Esophagus squamous epithelium (tissue), 5 donors: Measurements from ENCODE around the gene DST. TPM values are rescaled to one million over a fixed set of nuclear protein-coding genes. Genes with fewer than 3 reads are reported as not detected.

Experiments used
- DNase-seq: peaks from one replicate; lab custom pipeline; 2025; lab: John Stamatoyannopoulos, UW
- H3K27ac ChIP-seq, 4 donors: fragments of 200-600 bp; sonication (generic); one replicate each; pipeline ENCODE4 v1.5.1; 2016 to 2019; ENCODE audit warnings: mild to moderate bottlenecking in 1 of 4
- H3K27me3 ChIP-seq, 4 donors: fragments of 200-600 bp; sonication (generic); 1 replicate in 3 of 4; 2 replicates in 1 of 4; pipeline versions ENCODE4 v1.5.1 to v1.6.0; 2017 to 2021; ENCODE audit warnings: antibody characterized with exemption in 1 of 4
- H3K36me3 ChIP-seq, 3 donors: fragments of 200-600 bp; sonication (generic); one replicate each; pipeline ENCODE4 v1.5.1; 2016 to 2019
- H3K4me1 ChIP-seq, 3 donors: fragments of 200-600 bp; sonication (generic); one replicate each; pipeline ENCODE4 v1.5.1; 2017 to 2019
- H3K4me3 ChIP-seq, 4 donors: fragments of 200-600 bp; sonication (generic); 1 replicate in 3 of 4; 2 replicates in 1 of 4; pipeline ENCODE4 v1.5.1; 2016 to 2019; ENCODE audit warnings: mild to moderate bottlenecking in 2 of 4, moderate library complexity in 1 of 4
- H3K9me3 ChIP-seq, 3 donors: fragments of 200-600 bp; sonication (generic); one replicate each; pipeline ENCODE4 v1.5.1; 2016 to 2019
- POLR2A ChIP-seq, 4 donors: fragments of 450-650 bp; IDR thresholded peaks; one replicate each; pipeline ENCODE4 v1.6.1; 2017; ENCODE audit warnings: antibody characterized with exemption in 4 of 4, mild to moderate bottlenecking in 4 of 4, moderate library complexity in 3 of 4
- WGBS, 2 donors: methylation state at CpG; one replicate each; pipeline ENCODE4 v1.1.5; 2018; 5-methylcytosine and 5-hydroxymethylcytosine counted together
- intact Hi-C: fragments of 100-400 bp; cut with DNase I; formaldehyde crosslinking; loops from one replicate; pipeline ENCODE4 v1.15.0; 2022
- total RNA-seq, 4 donors: library from RNA; depleted of rRNA; stranded (reverse); fragments of >200 nt; gene quantifications; one replicate each; pipeline ENCODE4 v1.1.0, GENCODE V29; 2016
- TF ChIP-seq, protein P1 (sequence below), 6 experiments: fragments of 450-650 bp in 4 of 6; fragments of 200-600 bp in 2 of 6; sonication (generic) in 2 of 6; IDR thresholded peaks; one replicate each; pipeline ENCODE4 v1.5.1; 2016 to 2019; ENCODE audit warnings: antibody characterized with exemption in 6 of 6, mild to moderate bottlenecking in 4 of 6, moderate library complexity in 4 of 6
- donor health status: DM: yes; HTN: yes; CAD: no.

DST gene
- total RNA-seq, 4 donors from 2014 or later, result 134 to 468 (median 175) TPM

DNA sequence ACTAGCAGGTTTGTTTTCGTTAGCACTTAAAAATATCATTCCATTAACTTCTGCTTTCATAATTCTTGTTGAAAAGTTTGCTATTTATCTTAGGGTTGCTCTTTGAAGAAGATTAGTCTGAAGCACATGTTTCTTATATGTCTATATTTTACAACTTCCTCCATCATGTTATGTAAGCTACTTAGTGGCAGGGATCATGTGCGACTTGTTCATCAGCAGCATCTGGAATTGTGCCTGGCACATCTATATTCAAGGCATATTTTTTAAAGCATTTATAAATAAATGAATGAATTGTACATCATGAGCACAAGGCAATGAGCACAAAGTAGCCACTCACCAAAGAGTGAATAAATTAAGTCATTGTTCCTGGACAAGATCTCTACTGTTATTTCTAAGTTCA, 208.1 kb downstream of the DST start:
- Histone ChIP-seq H3K4me1 (peaks cover 0 to 8% (median 0%) of the 10 kb centered on the region in 3 donors), H3K27ac (no peak overlapping the region), H3K4me3 (no peak overlapping the region), H3K9me3 (peaks cover 0 to 8% (median 0%) of the 10 kb centered on the region in 3 donors), H3K27me3 (no peaks in the 10 kb centered on the region), H3K36me3 (no peaks in the 10 kb centered on the region)
- intact Hi-C loops, result loop anchor here (10.0 kb wide), 1 partner anchor 50 kb away; no protein-coding TSS in a partner anchor
- 85 to 86% methylated on average over 2 of the region's 2 CpGs for WGBS, 2 donors
- no peak for DNase-seq
- TF ChIP-seq, protein P1, sequence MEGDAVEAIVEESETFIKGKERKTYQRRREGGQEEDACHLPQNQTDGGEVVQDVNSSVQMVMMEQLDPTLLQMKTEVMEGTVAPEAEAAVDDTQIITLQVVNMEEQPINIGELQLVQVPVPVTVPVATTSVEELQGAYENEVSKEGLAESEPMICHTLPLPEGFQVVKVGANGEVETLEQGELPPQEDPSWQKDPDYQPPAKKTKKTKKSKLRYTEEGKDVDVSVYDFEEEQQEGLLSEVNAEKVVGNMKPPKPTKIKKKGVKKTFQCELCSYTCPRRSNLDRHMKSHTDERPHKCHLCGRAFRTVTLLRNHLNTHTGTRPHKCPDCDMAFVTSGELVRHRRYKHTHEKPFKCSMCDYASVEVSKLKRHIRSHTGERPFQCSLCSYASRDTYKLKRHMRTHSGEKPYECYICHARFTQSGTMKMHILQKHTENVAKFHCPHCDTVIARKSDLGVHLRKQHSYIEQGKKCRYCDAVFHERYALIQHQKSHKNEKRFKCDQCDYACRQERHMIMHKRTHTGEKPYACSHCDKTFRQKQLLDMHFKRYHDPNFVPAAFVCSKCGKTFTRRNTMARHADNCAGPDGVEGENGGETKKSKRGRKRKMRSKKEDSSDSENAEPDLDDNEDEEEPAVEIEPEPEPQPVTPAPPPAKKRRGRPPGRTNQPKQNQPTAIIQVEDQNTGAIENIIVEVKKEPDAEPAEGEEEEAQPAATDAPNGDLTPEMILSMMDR (IDR thresholded peaks at IDR 0.05), result no peak
- TF ChIP-seq POLR2A (IDR thresholded peaks at IDR 0.05), result no peak

DNA sequence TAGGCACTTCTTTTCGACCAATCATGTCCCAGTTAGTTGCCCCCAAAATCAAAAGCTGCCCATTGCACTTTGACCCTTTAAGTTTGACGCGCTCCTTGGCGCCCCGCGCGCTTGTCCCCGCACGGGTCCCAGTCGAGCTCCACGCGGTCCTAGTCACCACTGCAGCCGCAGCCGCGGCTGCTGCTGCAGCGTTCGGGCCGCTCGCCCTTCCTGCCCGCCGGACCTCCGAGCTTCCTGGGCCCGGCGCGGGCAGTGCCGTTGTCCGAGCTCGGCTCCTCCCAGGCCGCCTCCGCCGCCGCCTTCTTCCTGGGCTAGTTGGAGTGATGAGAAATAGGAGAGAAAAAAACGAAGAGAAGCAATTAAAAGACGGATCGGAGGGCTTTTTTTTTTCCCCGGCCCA, 209.6 kb downstream of the DST start:
- Histone ChIP-seq H3K9me3 (peaks cover 0 to 8% (median 0%) of the 10 kb centered on the region in 3 donors), H3K27me3 (no peaks in the 10 kb centered on the region), H3K4me1 (peaks cover 0 to 6% (median 0%) of the 10 kb centered on the region in 3 donors), H3K4me3 (no peak overlapping the region), H3K36me3 (no peaks in the 10 kb centered on the region), H3K27ac (no peak overlapping the region)
- 87 to 88% methylated on average over 13 to 18 of the region's 36 CpGs for WGBS, 2 donors
- intact Hi-C loops, result loop anchor here (10.0 kb wide), 1 partner anchor 48 kb away; no protein-coding TSS in a partner anchor
- TF ChIP-seq, protein P1 (IDR thresholded peaks at IDR 0.05), result no peak
- TF ChIP-seq POLR2A (IDR thresholded peaks at IDR 0.05), result no peak
- no peak for DNase-seq

DNA sequence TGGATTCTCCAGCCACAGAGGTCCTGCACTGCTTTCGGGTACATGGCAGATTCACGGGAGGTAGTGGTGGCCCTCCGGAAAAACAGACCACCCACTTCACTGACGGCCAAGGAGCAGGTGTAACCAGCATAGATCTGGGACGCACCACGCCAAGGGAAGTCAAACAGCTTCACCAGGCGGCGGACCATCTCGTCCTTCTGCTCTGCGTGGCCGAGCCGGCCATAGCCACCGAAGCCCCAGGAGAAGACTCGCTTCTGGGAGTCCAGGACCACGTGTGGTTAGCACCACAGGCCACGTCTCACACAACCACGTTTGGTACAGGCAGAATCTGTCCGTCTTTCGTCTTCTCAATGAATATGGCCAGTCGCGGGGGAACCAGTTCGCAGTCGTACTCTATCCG, 210.5 kb downstream of the DST start:
- no peak for DNase-seq
- Histone ChIP-seq H3K27me3 (no peaks in the 10 kb centered on the region), H3K4me3 (no peak overlapping the region), H3K27ac (no peak overlapping the region), H3K9me3 (peaks cover 0 to 8% (median 0%) of the 10 kb centered on the region in 3 donors), H3K4me1 (no peaks in the 10 kb centered on the region), H3K36me3 (no peaks in the 10 kb centered on the region)
- TF ChIP-seq POLR2A (IDR thresholded peaks at IDR 0.05), result no peak
- TF ChIP-seq, protein P1 (IDR thresholded peaks at IDR 0.05), result no peak
- intact Hi-C loops, result loop anchor here (10.0 kb wide), 1 partner anchor 47 kb away; no protein-coding TSS in a partner anchor
- 93 to 97% methylated on average over 11 to 17 of the region's 24 CpGs for WGBS, 2 donors

DNA sequence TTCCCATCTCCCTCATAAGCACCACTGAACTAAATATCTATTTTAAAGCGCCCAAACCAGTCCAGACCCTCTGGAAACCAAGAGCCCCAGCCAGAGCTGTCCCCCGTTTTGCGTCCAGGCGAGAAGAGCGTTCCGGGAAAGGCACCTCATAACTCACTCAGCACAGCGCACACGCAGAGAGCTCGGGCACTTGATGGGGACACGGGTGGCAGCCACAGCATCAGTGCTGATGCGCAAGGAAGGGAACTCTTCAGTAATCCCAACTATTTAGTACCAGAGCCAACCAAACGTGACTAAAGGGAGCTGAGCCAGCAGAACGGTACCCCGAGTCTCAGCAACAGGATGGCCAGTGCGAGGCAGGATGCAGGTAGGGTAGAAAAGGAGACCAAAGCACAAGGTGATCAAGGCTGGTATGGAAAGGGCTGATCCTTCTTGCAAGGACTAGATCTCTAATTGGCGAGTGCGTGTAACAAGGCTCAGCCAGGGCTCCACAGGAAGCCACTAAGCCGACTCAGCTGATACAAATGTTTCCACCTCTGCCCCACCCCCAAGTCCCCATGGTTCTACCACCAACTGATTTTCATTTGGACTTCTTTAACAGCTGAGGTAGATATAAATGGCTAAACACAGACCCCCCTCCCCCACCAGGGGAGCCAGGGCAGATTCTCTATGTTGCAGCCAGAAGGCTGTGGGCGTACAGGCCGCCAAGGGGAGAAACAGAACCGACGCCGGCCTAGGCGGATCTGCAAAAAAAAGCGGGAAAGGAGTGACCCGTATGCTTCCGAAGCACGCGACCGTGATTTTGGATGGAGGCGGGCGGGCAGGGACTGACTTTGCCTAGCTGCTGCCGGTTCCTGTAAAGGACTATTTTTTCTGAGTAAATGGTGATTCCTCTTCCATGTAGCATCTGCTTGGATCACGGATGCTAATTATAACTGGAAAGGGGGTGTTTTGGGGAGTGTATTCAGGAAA, 211.8 kb downstream of the DST start:
- Histone ChIP-seq H3K9me3 (peaks cover 0 to 8% (median 0%) of the 10 kb centered on the region in 3 donors), H3K36me3 (no peaks in the 10 kb centered on the region), H3K4me1 (no peaks in the 10 kb centered on the region), H3K27me3 (no peaks in the 10 kb centered on the region), H3K27ac (no peak overlapping the region), H3K4me3 (no peak overlapping the region)
- WGBS, 2 donors, result 87 to 91% methylated on average over 28 to 30 of the region's 34 CpGs
- TF ChIP-seq, protein P1 (IDR thresholded peaks at IDR 0.05), result no peak
- no peak for TF ChIP-seq POLR2A (IDR thresholded peaks at IDR 0.05)
- intact Hi-C loops, result loop anchor here (10.0 kb wide), 1 partner anchor 46 kb away; no protein-coding TSS in a partner anchor
- DNase-seq, result no peak
